B cell (primary cell): ENCODE data around the gene SPATA3.

Source experiments
- CTCF ChIP-seq: fragments of 200-600 bp; IDR thresholded peaks from one replicate; pipeline ENCODE4 v1.8.0; 2022; ENCODE audit warnings: antibody characterized with exemption, mild to moderate bottlenecking
- EZH2 ChIP-seq: IDR thresholded peaks from 2 replicates; pipeline ENCODE4 v1.6.1; 2012; ENCODE audit warnings: borderline replicate concordance, low read depth, mild to moderate bottlenecking, moderate library complexity, low read length; ENCODE audit not compliant: insufficient read depth, poor library complexity, severe bottlenecking

GRCh38 chr2:230947908-230948365 is 48.0 kb upstream of the SPATA3 start:
- TF ChIP-seq CTCF (no peak), EZH2 (no peak)
